GM12878 (cell line): ENCODE results near the gene RNF41. TPM values are rescaled to one million over a fixed set of nuclear protein-coding genes. Genes with fewer than 3 reads are reported as not detected.

Source experiments
- ATAC-seq: fragments of 200-7000 bp; cut with Tn5 transposase; 3 replicates; pipeline ENCODE4 v1.9.1; 2020; ENCODE audit warnings: mild to moderate bottlenecking, moderate library complexity
- BruUV-seq: library from RNA; stranded (reverse); fragments of 400-500 nt; replicated peaks from 2 replicates; lab custom pipeline; 2021; lab: Mats Ljungman, UMichigan
- CTCF ChIA-PET: fragments of 300-600 bp; sonication (Branson Sonifier 250); formaldehyde crosslinking; extraction: SDS; loops from one replicate; lab custom pipeline; 2021; ENCODE audit warnings: inconsistent platforms; lab: Yijun Ruan, JAX
- POLR2A ChIA-PET: fragments of 350-600 bp; formaldehyde crosslinking; extraction: SDS; loops from one replicate; lab custom pipeline; 2021; ENCODE audit warnings: inconsistent platforms; lab: Charles Lee
- RAD21 ChIA-PET: fragments of 300-600 bp; sonication (Branson Sonifier 250); formaldehyde crosslinking; loops from one replicate; lab custom pipeline; 2023; ENCODE audit warnings: antibody characterized with exemption; ENCODE audit not compliant: unreplicated experiment; lab: Charles Lee
- SMC1A ChIA-PET: fragments of 300-600 bp; sonication (Branson Sonifier 250); formaldehyde crosslinking; loops from one replicate; lab custom pipeline; 2023; ENCODE audit not compliant: unreplicated experiment, uncharacterized antibody; lab: Charles Lee
- DNase-seq: peaks from one replicate; pipeline ENCODE4 v3.0.0-alpha.2; 2011; ENCODE audit warnings: low read depth, low spot score
- FAIRE-seq: peaks from 3 replicates; lab custom pipeline; 2011; peaks lifted over from hg19 to GRCh38; lab: Jason Lieb, UNC
- H2AFZ ChIP-seq: 2 replicates; pipeline ENCODE4 v1.6.0; 2011; ENCODE audit warnings: low read depth, low read length, control low read depth; ENCODE audit not compliant: control insufficient read depth
- H3K27ac ChIP-seq: 2 replicates; pipeline ENCODE4 v1.5.1; 2011; ENCODE audit warnings: control low read depth; ENCODE audit not compliant: control insufficient read depth, insufficient read depth
- H3K27me3 ChIP-seq, 2 experiments: replicated peaks in 1 of 2; 2 replicates each; pipeline versions ENCODE4 v1.6.0 to v1.6.1; 2011; ENCODE audit warnings: low read length in 1 of 2; ENCODE audit not compliant: control insufficient read depth in 2 of 2, insufficient read depth in 2 of 2
- H3K36me3 ChIP-seq, 2 experiments: 2 replicates each; pipeline ENCODE4 v1.5.1; 2011; ENCODE audit warnings: low read length in 1 of 2; ENCODE audit not compliant: control insufficient read depth in 2 of 2, insufficient read depth in 2 of 2
- H3K4me1 ChIP-seq: 2 replicates; pipeline ENCODE4 v1.6.1; 2011; ENCODE audit warnings: mild to moderate bottlenecking, low read length, moderate library complexity, mixed read lengths; ENCODE audit not compliant: control insufficient read depth, insufficient read depth
- H3K4me2 ChIP-seq: 2 replicates; pipeline ENCODE4 v1.6.0; 2011; ENCODE audit warnings: control low read depth; ENCODE audit not compliant: control insufficient read depth, insufficient read depth
- H3K4me3 ChIP-seq: fragments of 200-600 bp; sonication (generic); 2 replicates; pipeline ENCODE4 v1.5.1; 2016
- H3K79me2 ChIP-seq: 2 replicates; pipeline ENCODE4 v1.6.0; 2011; ENCODE audit warnings: low read length; ENCODE audit not compliant: control insufficient read depth, insufficient read depth
- H3K9ac ChIP-seq: 2 replicates; pipeline ENCODE4 v1.8.0; 2011; ENCODE audit warnings: low read length, control low read depth, mixed read lengths; ENCODE audit not compliant: control insufficient read depth, insufficient read depth
- H3K9me3 ChIP-seq: replicated peaks from 3 replicates; pipeline ENCODE4 v1.5.1; 2011; ENCODE audit warnings: mild to moderate bottlenecking, low read length; ENCODE audit not compliant: control insufficient read depth, insufficient read depth
- H4K20me1 ChIP-seq: 2 replicates; pipeline ENCODE4 v1.6.0; 2011; ENCODE audit not compliant: control insufficient read depth, insufficient read depth
- BCL11A ChIP-seq: IDR thresholded peaks from 2 replicates; pipeline ENCODE4 v1.6.1; 2011; ENCODE audit warnings: low read depth, low read length
- BMI1 ChIP-seq: fragments of 450-650 bp; IDR thresholded peaks from 2 replicates; pipeline ENCODE4 v1.6.1; 2016; ENCODE audit warnings: mild to moderate bottlenecking, moderate library complexity, borderline replicate concordance
- FOS ChIP-seq: IDR thresholded peaks from 3 replicates; pipeline ENCODE4 v1.6.1; 2011; ENCODE audit warnings: borderline replicate concordance; ENCODE audit not compliant: insufficient read length; ENCODE audit errors: extremely low read depth
- HDAC6 ChIP-seq: fragments of 200-600 bp; sonication (generic); IDR thresholded peaks from one replicate; pipeline ENCODE4 v1.8.0; 2017; ENCODE audit warnings: antibody characterized with exemption; ENCODE audit not compliant: unreplicated experiment
- KDM1A ChIP-seq: fragments of 200-600 bp; sonication (generic); IDR thresholded peaks from 2 replicates; pipeline ENCODE4 v1.6.1; 2016; ENCODE audit warnings: borderline replicate concordance
- MEF2A ChIP-seq: IDR thresholded peaks from 2 replicates; pipeline ENCODE4 v1.6.1; 2011; ENCODE audit warnings: low read depth, mild to moderate bottlenecking, low read length, moderate library complexity; ENCODE audit not compliant: insufficient read depth
- POLR2AphosphoS5 ChIP-seq: IDR thresholded peaks from 2 replicates; pipeline ENCODE4 v1.6.1; 2011; ENCODE audit warnings: mild to moderate bottlenecking, low read length, inconsistent platforms
- SIN3A ChIP-seq: IDR thresholded peaks from 2 replicates; pipeline ENCODE4 v1.6.1; 2012; ENCODE audit warnings: low read depth, low read length, improper control_type of control experiment
- SMAD1 ChIP-seq: fragments of 450-650 bp; IDR thresholded peaks from 2 replicates; pipeline ENCODE4 v1.6.1; 2018; ENCODE audit warnings: mild to moderate bottlenecking, low read depth; ENCODE audit not compliant: partially characterized antibody
- SREBF1 ChIP-seq: IDR thresholded peaks from 2 replicates; pipeline ENCODE4 v1.6.1; 2012; ENCODE audit warnings: mild to moderate bottlenecking, low read length
- SREBF2 ChIP-seq: IDR thresholded peaks from 2 replicates; pipeline ENCODE4 v1.6.1; 2012; ENCODE audit warnings: mild to moderate bottlenecking, low read length
- SRF ChIP-seq, 2 experiments: IDR thresholded peaks; 2 replicates each; pipeline ENCODE4 v1.6.1; 2011; ENCODE audit warnings: low read depth in 2 of 2, low read length in 2 of 2, mild to moderate bottlenecking in 1 of 2, moderate library complexity in 1 of 2
- SUZ12 ChIP-seq: fragments of 200-600 bp; sonication (generic); IDR thresholded peaks from one replicate; pipeline ENCODE4 v1.6.1; 2018; ENCODE audit warnings: antibody characterized with exemption, mild to moderate bottlenecking; ENCODE audit not compliant: unreplicated experiment
- TCF7 ChIP-seq: IDR thresholded peaks from 2 replicates; pipeline ENCODE4 v1.6.1; 2014; ENCODE audit warnings: antibody characterized with exemption, borderline replicate concordance
- YBX1 ChIP-seq: fragments of 450-650 bp; IDR thresholded peaks from 2 replicates; pipeline ENCODE4 v1.6.1; 2016; ENCODE audit warnings: antibody characterized with exemption
- ZBED1 ChIP-seq: IDR thresholded peaks from 2 replicates; pipeline ENCODE4 v1.6.1; 2016; ENCODE audit warnings: borderline replicate concordance
- ZNF24 ChIP-seq: fragments of 450-650 bp; IDR thresholded peaks from 2 replicates; pipeline ENCODE4 v1.6.1; 2017; ENCODE audit warnings: antibody characterized with exemption, mild to moderate bottlenecking
- ZNF274 ChIP-seq: IDR thresholded peaks from one replicate; pipeline ENCODE4 v1.8.0; 2011; ENCODE audit not compliant: insufficient read length, insufficient read depth
- ZNF687 ChIP-seq: fragments of 450-650 bp; IDR thresholded peaks from 2 replicates; pipeline ENCODE4 v1.6.1; 2017; ENCODE audit warnings: mild to moderate bottlenecking, moderate library complexity
- ZZZ3 ChIP-seq: IDR thresholded peaks from 2 replicates; pipeline ENCODE4 v1.6.1; 2011; ENCODE audit warnings: low read depth; ENCODE audit not compliant: control insufficient read depth, insufficient read length
- WGBS: methylation state at CpG from one replicate; pipeline ENCODE4 v1.1.6; 2016; ENCODE audit warnings: low lambda C conversion rate; ENCODE audit not compliant: insufficient replicate concordance, insufficient coverage; ENCODE audit errors: missing lambda C conversion rate; 5-methylcytosine and 5-hydroxymethylcytosine counted together
- in situ Hi-C: fragments of 300-500 bp; cut with MboI; formaldehyde crosslinking; loops from 9 replicates; pipeline ENCODE4 v1.14.3; 2018; ENCODE audit warnings: mixed read lengths
- intact Hi-C: fragments of 100-400 bp; cut with micrococcal nuclease; formaldehyde crosslinking; loops from one replicate; pipeline ENCODE4 v1.14.2; 2022; ENCODE audit not compliant: unreplicated experiment
- polyA plus RNA-seq, 11 experiments: library from polyadenylated mRNA; depleted of rRNA in 4 of 11; unstranded in 6 of 11; stranded (reverse) in 5 of 11; fragments of >200 nt; fragmentation: Nextera tagmentation in 4 of 11; fragmentation: Illumina TruSeq in 1 of 11; extraction: Ambion mirVana in 4 of 11; extraction: Trizol in 1 of 11; gene quantifications; 1 replicate in 1 of 11; 2 replicates in 10 of 11; pipeline versions ENCODE4 v1.2.1 to v1.2.3, GENCODE V29; 2011 to 2016; ENCODE audit warnings: inconsistent platforms in 2 of 11, missing spikeins in 2 of 11, low read depth in 1 of 11
- total RNA-seq, 4 experiments: library from RNA; depleted of rRNA in 3 of 4; stranded (reverse); fragments of >200 nt in 3 of 4; fragmentation: Illumina TruSeq in 1 of 4; extraction: Trizol in 1 of 4; gene quantifications; 2 replicates each; pipeline versions ENCODE4 v1.2.1 to v1.2.3, GENCODE V29; 2013 to 2021

RNF41 gene
- total and polyA plus RNA-seq, 10 of the 15 experiments (the other 5 are each of a cell fraction or from before 2014, with no cell fraction given) = 11.1 to 47.8 (median 30.6) TPM

GRCh38 chr12:56256326-56256960 is 34.7 kb upstream of the RNF41 start:
- TF ChIP-seq SMAD1 (no peak), SREBF2 (no peak), FOS (no peak), KDM1A (no peak), MEF2A (no peak), ZNF687 (no peak), SRF (IDR thresholded peaks at IDR 0.05; ENCODE audit: low read depth in 2 of 2, low read length in 2 of 2) (no peak), SIN3A (no peak), ZNF24 (no peak), ZZZ3 (no peak), HDAC6 (no peak), POLR2AphosphoS5 (no peak), ZNF274 (no peak), BCL11A (no peak), ZBED1 (no peak), SREBF1 (no peak), SUZ12 (no peak), YBX1 (no peak), TCF7 (no peak), BMI1 (no peak)
- FAIRE-seq (no peak), ATAC-seq (no peak), DNase-seq (no peak)
- Histone ChIP-seq H3K27ac (no peak overlapping the region), H3K79me2 (peaks cover 11% of the 10 kb centered on the region), H3K9me3 (no peaks in the 10 kb centered on the region), H4K20me1 (no peaks in the 10 kb centered on the region), H3K4me1 (peaks cover 7% of the 10 kb centered on the region), H3K27me3 (no peaks in the 10 kb centered on the region), H3K36me3 (peaks cover 14 to 22% of the 10 kb centered on the region in 2 experiments), H2AFZ (no peak overlapping the region), H3K4me3 (no peak overlapping the region), H3K4me2 (peak overlapping the region; percentile 91), H3K9ac (peak overlapping the region; percentile 80; the same call in 1 of the 2 replicates)
- POLR2A ChIA-PET = no interaction called here
- WGBS = 46% methylated on average over 4 of the region's 4 CpGs
- CTCF ChIA-PET = interaction anchor here (0.6 to 3.5 kb wide), 14 partner anchors 10 to 208 kb away, joined by 3 to 25 read pairs (median 4); partner anchors contain the start of genes COQ10A and SMARCC2
- TSS peak; percentile 49 for BruUV-seq
- intact Hi-C loops (no loop called here), in situ Hi-C loops (no loop called here)
- RAD21 ChIA-PET = interaction anchor here (1.4 to 2.8 kb wide), 4 partner anchors 35 to 102 kb away, joined by 3 to 12 read pairs (median 9); partner anchors contain the start of genes CNPY2 and RNF41
- SMC1A ChIA-PET = interaction anchor here (0.6 to 1.5 kb wide), 4 partner anchors 23 to 211 kb away, joined by 3 to 5 read pairs (median 3); no protein-coding TSS in a partner anchor
